HepG2 (cell line): ENCODE measurements around the gene ARMC3. TPM values are rescaled to one million over a fixed set of nuclear protein-coding genes. Genes with fewer than 3 reads are reported as not detected.
A peak's percentile ranks its signal among the peaks of the same experiment; 100 is the strongest.

ENCODE experiments used
- ATAC-seq: fragments of 200-7000 bp; cut with Tn5 transposase; 3 replicates; pipeline ENCODE4 v1.9.1; 2020; ENCODE audit warnings: mild to moderate bottlenecking, moderate library complexity
- BruUV-seq: library from RNA; stranded (reverse); fragments of 400-500 nt; replicated peaks from 2 replicates; lab custom pipeline; 2021; lab: Mats Ljungman, UMichigan
- CTCF ChIA-PET: fragments of 300-600 bp; formaldehyde crosslinking; extraction: SDS; loops from one replicate; lab custom pipeline; 2021; ENCODE audit warnings: low total read pairs, inconsistent platforms, low intra/inter-chr PET ratio; lab: Yijun Ruan, JAX
- POLR2A ChIA-PET: fragments of 350-600 bp; sonication (Branson Sonifier 250); formaldehyde crosslinking; loops from one replicate; lab custom pipeline; 2020; ENCODE audit warnings: antibody characterized with exemption, inconsistent platforms; lab: Yijun Ruan, JAX
- DNase-seq: peaks from one replicate; pipeline ENCODE4 v3.0.0-alpha.2; 2015; ENCODE audit warnings: low spot score
- FAIRE-seq: peaks from 3 replicates; lab custom pipeline; 2011; peaks lifted over from hg19 to GRCh38; lab: Jason Lieb, UNC
- H2AFZ ChIP-seq: one replicate; pipeline ENCODE4 v1.6.1; 2011; ENCODE audit warnings: low read length, inconsistent platforms
- H3K27ac ChIP-seq: fragments of 300-600 bp; 3 replicates; pipeline ENCODE4 v1.8.0; 2011; ENCODE audit warnings: mixed run types, mild to moderate bottlenecking, mixed read lengths, low read length, inconsistent platforms; ENCODE audit not compliant: insufficient read depth; ENCODE audit errors: extremely low read length
- H3K27me3 ChIP-seq, 2 experiments: fragments of 200-600 bp in 1 of 2; 2 replicates in 1 of 2; 3 replicates in 1 of 2; pipeline versions ENCODE4 v1.6.0 to v1.8.0; 2011; ENCODE audit warnings: low read length in 2 of 2, mild to moderate bottlenecking in 2 of 2, moderate library complexity in 2 of 2, inconsistent platforms in 1 of 2; ENCODE audit not compliant: insufficient read depth in 2 of 2, control insufficient read depth in 1 of 2
- H3K36me3 ChIP-seq, 2 experiments: fragments of 200-600 bp in 1 of 2; replicated peaks in 1 of 2; 2 replicates in 1 of 2; 3 replicates in 1 of 2; pipeline versions ENCODE4 v1.5.1 to v1.8.0; 2011; ENCODE audit warnings: low read length in 2 of 2, inconsistent platforms in 1 of 2; ENCODE audit not compliant: insufficient read depth in 2 of 2, control insufficient read depth in 1 of 2
- H3K4me1 ChIP-seq: 2 replicates; pipeline ENCODE4 v1.5.1; 2012; ENCODE audit warnings: low read length, inconsistent platforms; ENCODE audit not compliant: insufficient read depth
- H3K4me2 ChIP-seq: 2 replicates; pipeline ENCODE4 v1.6.0; 2011; ENCODE audit warnings: low read depth, low read length, inconsistent platforms
- H3K4me3 ChIP-seq, 3 experiments: fragments of 200-600 bp in 1 of 3; sonication (generic), shearing (Covaris generic) in 1 of 3; replicated peaks in 1 of 3; 2 replicates each; pipeline ENCODE4 v1.5.1; 2011 to 2016; ENCODE audit warnings: low read length in 3 of 3, inconsistent platforms in 2 of 3, low read depth in 2 of 3, mild to moderate bottlenecking in 2 of 3, control low read depth in 1 of 3, mixed read lengths in 1 of 3; ENCODE audit not compliant: insufficient read depth in 1 of 3
- H3K79me2 ChIP-seq: one replicate; pipeline ENCODE4 v1.6.1; 2011; ENCODE audit warnings: low read length, inconsistent platforms; ENCODE audit not compliant: insufficient read depth
- H3K9ac ChIP-seq: 2 replicates; pipeline ENCODE4 v1.6.0; 2011; ENCODE audit warnings: mild to moderate bottlenecking, low read depth, low read length, inconsistent platforms; ENCODE audit not compliant: insufficient read depth
- H3K9me3 ChIP-seq: 2 replicates; pipeline ENCODE4 v1.5.1; 2012; ENCODE audit warnings: mild to moderate bottlenecking, low read length
- H4K20me1 ChIP-seq: 2 replicates; pipeline ENCODE4 v1.6.0; 2011; ENCODE audit warnings: inconsistent platforms, mild to moderate bottlenecking, low read length, moderate library complexity; ENCODE audit not compliant: insufficient read depth
- FOSL1 ChIP-seq: sonication (generic); formaldehyde crosslinking; IDR thresholded peaks from 2 replicates; pipeline ENCODE4 v1.9.0; 2021; ENCODE audit warnings: missing genetic modification reagents, borderline replicate concordance
- MAFF ChIP-seq: IDR thresholded peaks from 2 replicates; pipeline ENCODE4 v1.6.1; 2011; ENCODE audit warnings: low read depth, low read length, improper control_type of control experiment
- MAFK ChIP-seq, 2 experiments: IDR thresholded peaks in 1 of 2; conservative IDR thresholded peaks in 1 of 2; 2 replicates each; pipeline ENCODE4 v1.6.1; 2011; ENCODE audit warnings: improper control_type of control experiment in 2 of 2, low read length in 2 of 2
- THYN1 ChIP-seq: sonication (generic); formaldehyde crosslinking; IDR thresholded peaks from 2 replicates; pipeline ENCODE4 v1.8.1; 2023; ENCODE audit warnings: low read depth, mild to moderate bottlenecking, moderate library complexity, missing genetic modification reagents, borderline replicate concordance
- YY1 ChIP-seq: IDR thresholded peaks from 2 replicates; pipeline ENCODE4 v1.6.1; 2011; ENCODE audit warnings: low read length, low read depth, moderate library complexity, mild to moderate bottlenecking; ENCODE audit not compliant: insufficient read depth, insufficient replicate concordance
- ZFP82 ChIP-seq: sonication (generic); formaldehyde crosslinking; IDR thresholded peaks from 2 replicates; pipeline ENCODE4 v1.5.1; 2020; ENCODE audit warnings: mild to moderate bottlenecking, missing genetic modification reagents, borderline replicate concordance
- ZNF879 ChIP-seq: sonication (generic); formaldehyde crosslinking; IDR thresholded peaks from 2 replicates; pipeline ENCODE4 v1.8.1; 2023; ENCODE audit warnings: missing genetic modification reagents
- WGBS: methylation state at CpG from one replicate; pipeline ENCODE4 v1.1.6; 2017; ENCODE audit warnings: low lambda C conversion rate; 5-methylcytosine and 5-hydroxymethylcytosine counted together
- in situ Hi-C: cut with HindIII; loops from 2 replicates; pipeline ENCODE4 v1.10.0; 2017; ENCODE audit warnings: low pct_unique_long_range_greater_than_20kb; ENCODE audit not compliant: extremely low pct_ligation_motif_present
- intact Hi-C: fragments of 100-400 bp; cut with micrococcal nuclease; formaldehyde crosslinking; loops from one replicate; pipeline ENCODE4 v1.10.0; 2022; ENCODE audit not compliant: unreplicated experiment
- polyA plus RNA-seq, 8 experiments: library from polyadenylated mRNA; depleted of rRNA in 3 of 8; stranded (reverse) in 7 of 8; unstranded in 1 of 8; fragments of >200 nt; fragmentation: Illumina TruSeq in 4 of 8; extraction: Trizol in 4 of 8; gene quantifications; 2 replicates each; pipeline versions ENCODE4 v1.2.1 to v1.2.3, GENCODE V29; 2011 to 2016; ENCODE audit warnings: low read depth in 4 of 8, missing spikeins in 1 of 8, mixed read lengths in 1 of 8; ENCODE audit not compliant: insufficient read depth in 1 of 8
- total RNA-seq, 5 experiments: library from RNA; depleted of rRNA; stranded (reverse); fragments of >200 nt; fragmentation: Illumina TruSeq; extraction: Trizol; gene quantifications; 2 replicates each; pipeline ENCODE4 v1.2.3, GENCODE V29; 2016; ENCODE audit warnings: low read depth in 1 of 5
- TF ChIP-seq, protein P1 (sequence below): sonication (generic); formaldehyde crosslinking; IDR thresholded peaks from 2 replicates; pipeline ENCODE4 v1.4.0; 2020; ENCODE audit warnings: mild to moderate bottlenecking, missing genetic modification reagents
- TF ChIP-seq, protein P2 (sequence below): sonication (generic); formaldehyde crosslinking; IDR thresholded peaks from 2 replicates; pipeline ENCODE4 v1.8.1; 2023; ENCODE audit warnings: mild to moderate bottlenecking, missing genetic modification reagents
- TF ChIP-seq, protein P3 (sequence below): sonication (generic); formaldehyde crosslinking; IDR thresholded peaks from 2 replicates; pipeline ENCODE4 v1.8.0; 2023; ENCODE audit warnings: mild to moderate bottlenecking, missing genetic modification reagents
- TF ChIP-seq, protein P4 (sequence below): sonication (generic); formaldehyde crosslinking; IDR thresholded peaks from 2 replicates; pipeline ENCODE4 v1.8.0; 2022; ENCODE audit warnings: mild to moderate bottlenecking, missing genetic modification reagents; ENCODE audit not compliant: insufficient replicate concordance

ARMC3 gene
- total and polyA plus RNA-seq, 2 of the 13 experiments (the other 11 are each of a cell fraction or from before 2014, with no cell fraction given) = not detected

DNA sequence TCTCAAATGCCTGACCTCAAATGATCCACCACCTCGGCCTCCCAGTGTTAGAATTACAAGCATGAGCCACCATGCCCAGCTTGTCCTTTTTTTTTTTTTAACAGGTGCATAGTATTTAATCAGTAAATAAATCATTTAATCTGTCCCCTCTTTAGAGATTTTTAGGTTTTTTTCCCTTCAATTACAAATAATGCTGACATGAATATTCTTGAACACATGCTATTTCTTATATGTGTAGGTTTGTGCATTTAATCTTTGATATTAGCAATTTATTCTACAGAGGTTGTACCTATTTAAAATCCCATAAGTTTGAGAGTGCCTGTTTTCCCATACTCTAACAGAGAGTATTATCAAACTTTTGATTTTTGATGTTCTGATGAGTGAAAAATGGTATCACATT lies 24.2 kb upstream of the ARMC3 start:
- 6% methylated on average over 1 of the region's 1 CpG for WGBS

More for the DNA sequence above, 24.2 kb upstream of the ARMC3 start:
- DNase-seq = no peak
- no TSS peak for BruUV-seq
- no peaks in the 10 kb centered on the region for H3K4me1 ChIP-seq
- H3K9me3 ChIP-seq = peaks cover 14% of the 10 kb centered on the region
- ATAC-seq = no peak
- H3K4me3 ChIP-seq = no peak overlapping the region
- H3K36me3 ChIP-seq = no peaks in the 10 kb centered on the region
- no peaks in the 10 kb centered on the region for H4K20me1 ChIP-seq
- no peak overlapping the region for H3K27ac ChIP-seq
- ChIA-PET POLR2A (no interaction called here), CTCF (no interaction called here)
- no peak for FAIRE-seq
- no peak overlapping the region for H3K4me2 ChIP-seq
- H3K9ac ChIP-seq = no peak overlapping the region
- no peaks in the 10 kb centered on the region; a peak in 1 of 5 replicates for H3K27me3 ChIP-seq
- H3K79me2 ChIP-seq = no peaks in the 10 kb centered on the region
- in situ Hi-C loops (no loop called here), intact Hi-C loops (no loop called here)
- TF ChIP-seq ZFP82 (no peak), ZNF879 (CRISPR knock-in tag) (no peak), THYN1 (CRISPR knock-in tag) (no peak), FOSL1 (CRISPR knock-in tag) (no peak), MAFF (peak; percentile 55), MAFK (conservative IDR thresholded peaks at IDR 0.05 in 1 of 2, IDR thresholded peaks at IDR 0.05 in 1 of 2; ENCODE audit: low read length in 2 of 2) (peak; percentile 38 to 77; a peak in 3 of 4 replicates), YY1 (no peak)
- TF ChIP-seq, protein P1, sequence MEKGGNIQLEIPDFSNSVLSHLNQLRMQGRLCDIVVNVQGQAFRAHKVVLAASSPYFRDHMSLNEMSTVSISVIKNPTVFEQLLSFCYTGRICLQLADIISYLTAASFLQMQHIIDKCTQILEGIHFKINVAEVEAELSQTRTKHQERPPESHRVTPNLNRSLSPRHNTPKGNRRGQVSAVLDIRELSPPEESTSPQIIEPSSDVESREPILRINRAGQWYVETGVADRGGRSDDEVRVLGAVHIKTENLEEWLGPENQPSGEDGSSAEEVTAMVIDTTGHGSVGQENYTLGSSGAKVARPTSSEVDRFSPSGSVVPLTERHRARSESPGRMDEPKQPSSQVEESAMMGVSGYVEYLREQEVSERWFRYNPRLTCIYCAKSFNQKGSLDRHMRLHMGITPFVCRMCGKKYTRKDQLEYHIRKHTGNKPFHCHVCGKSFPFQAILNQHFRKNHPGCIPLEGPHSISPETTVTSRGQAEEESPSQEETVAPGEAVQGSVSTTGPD (CRISPR knock-in tag) = no peak
- TF ChIP-seq, protein P2, sequence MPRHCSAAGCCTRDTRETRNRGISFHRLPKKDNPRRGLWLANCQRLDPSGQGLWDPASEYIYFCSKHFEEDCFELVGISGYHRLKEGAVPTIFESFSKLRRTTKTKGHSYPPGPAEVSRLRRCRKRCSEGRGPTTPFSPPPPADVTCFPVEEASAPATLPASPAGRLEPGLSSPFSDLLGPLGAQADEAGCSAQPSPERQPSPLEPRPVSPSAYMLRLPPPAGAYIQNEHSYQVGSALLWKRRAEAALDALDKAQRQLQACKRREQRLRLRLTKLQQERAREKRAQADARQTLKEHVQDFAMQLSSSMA (CRISPR knock-in tag) = no peak
- TF ChIP-seq, protein P3, sequence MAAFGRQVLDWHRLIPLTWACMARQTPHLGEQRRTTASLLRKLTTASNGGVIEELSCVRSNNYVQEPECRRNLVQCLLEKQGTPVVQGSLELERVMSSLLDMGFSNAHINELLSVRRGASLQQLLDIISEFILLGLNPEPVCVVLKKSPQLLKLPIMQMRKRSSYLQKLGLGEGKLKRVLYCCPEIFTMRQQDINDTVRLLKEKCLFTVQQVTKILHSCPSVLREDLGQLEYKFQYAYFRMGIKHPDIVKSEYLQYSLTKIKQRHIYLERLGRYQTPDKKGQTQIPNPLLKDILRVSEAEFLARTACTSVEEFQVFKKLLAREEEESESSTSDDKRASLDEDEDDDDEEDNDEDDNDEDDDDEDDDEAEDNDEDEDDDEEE = no peak
- TF ChIP-seq, protein P4, sequence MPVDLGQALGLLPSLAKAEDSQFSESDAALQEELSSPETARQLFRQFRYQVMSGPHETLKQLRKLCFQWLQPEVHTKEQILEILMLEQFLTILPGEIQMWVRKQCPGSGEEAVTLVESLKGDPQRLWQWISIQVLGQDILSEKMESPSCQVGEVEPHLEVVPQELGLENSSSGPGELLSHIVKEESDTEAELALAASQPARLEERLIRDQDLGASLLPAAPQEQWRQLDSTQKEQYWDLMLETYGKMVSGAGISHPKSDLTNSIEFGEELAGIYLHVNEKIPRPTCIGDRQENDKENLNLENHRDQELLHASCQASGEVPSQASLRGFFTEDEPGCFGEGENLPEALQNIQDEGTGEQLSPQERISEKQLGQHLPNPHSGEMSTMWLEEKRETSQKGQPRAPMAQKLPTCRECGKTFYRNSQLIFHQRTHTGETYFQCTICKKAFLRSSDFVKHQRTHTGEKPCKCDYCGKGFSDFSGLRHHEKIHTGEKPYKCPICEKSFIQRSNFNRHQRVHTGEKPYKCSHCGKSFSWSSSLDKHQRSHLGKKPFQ (CRISPR knock-in tag) = no peak
- no peak overlapping the region for H2AFZ ChIP-seq
